ENCODE results near the gene TBC1D1. TPM values are rescaled to one million over a fixed set of nuclear protein-coding genes. Genes with fewer than 3 reads are reported as not detected.

TBC1D1 gene
- total and polyA plus RNA-seq, 10 donors: 49.3 to 142 (median 95.5) TPM

DNA sequence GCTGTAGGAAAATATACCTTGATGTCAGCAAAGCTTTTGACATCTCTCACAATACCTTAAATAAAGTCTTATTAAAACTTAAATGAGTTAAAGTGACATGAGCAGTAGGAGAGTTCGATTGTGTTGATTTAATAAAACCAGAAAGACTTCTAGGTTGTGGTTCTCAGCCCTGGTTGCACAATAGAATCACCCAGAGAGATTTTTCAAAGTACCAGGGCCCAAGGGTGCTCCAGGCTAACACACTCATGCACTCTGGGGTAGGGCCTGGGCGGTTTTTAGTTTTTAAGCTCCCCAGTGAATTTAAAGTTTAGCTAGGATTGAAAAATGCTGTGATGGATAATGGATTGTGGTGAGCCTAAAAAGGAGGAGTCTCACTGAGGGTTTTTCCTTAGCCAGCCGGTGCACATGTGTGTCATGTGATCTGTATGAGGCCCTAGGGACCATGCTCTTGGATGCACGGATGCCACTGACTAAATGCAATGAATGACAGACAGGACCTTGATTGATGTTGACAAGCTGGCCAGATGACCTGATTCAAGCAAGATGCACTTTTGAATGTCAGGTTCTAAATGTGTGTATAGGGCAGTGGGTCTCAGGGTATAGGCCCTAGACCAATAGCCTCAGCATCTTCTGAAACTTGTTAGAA lies 254.3 kb downstream of the TBC1D1 start:
- H3K27ac ChIP-seq: no peak overlapping the region
- 82 to 94% (median 88%) methylated on average over 4 of the region's 4 CpGs for WGBS, 5 donors
- H3K4me3 ChIP-seq: no peak overlapping the region

DNA sequence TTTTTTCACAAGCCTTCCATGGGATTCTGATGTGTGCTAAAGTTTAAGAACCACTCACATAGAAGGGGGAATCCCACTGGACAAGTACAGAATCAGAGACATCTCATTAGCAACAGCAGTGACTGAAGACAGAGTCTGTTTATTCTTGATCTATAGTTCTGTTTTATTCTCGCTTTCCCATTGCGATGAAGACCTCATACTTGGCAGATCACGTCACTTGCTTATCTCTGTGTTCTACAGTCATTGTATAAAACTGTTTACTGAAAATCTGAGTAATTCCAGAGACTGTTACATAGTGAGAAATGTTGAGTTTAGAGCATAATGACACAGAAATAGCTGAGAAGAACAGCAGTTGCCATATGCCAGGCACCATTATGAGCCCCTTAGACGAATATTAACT lies 254.9 kb downstream of the TBC1D1 start:
- H3K27me3 ChIP-seq (replicated peaks in 1 of 7): no peaks in the 10 kb centered on the region
- 82 to 93% (median 88%) methylated on average over 4 of the region's 4 CpGs for WGBS, 5 donors
- no peak for DNase-seq
- TF ChIP-seq CTCF (IDR thresholded peaks at IDR 0.05 in 8 of 11, conservative IDR thresholded peaks at IDR 0.05 in 3 of 11) (no peak), POLR2AphosphoS5 (IDR thresholded peaks at IDR 0.05) (no peak)
- peaks cover 0 to 22% (median 0%) of the 10 kb centered on the region in 6 donors for H3K36me3 ChIP-seq
- H3K4me1 ChIP-seq: no peaks in the 10 kb centered on the region
- H3K27ac ChIP-seq: no peak overlapping the region
- intact Hi-C loops (cut with DNase I; ENCODE audit: low total_unique reads): no loop called here
- H3K4me3 ChIP-seq: no peak overlapping the region
- H3K9me3 ChIP-seq: no peaks in the 10 kb centered on the region

More for the DNA sequence above, 254.3 kb downstream of the TBC1D1 start:
- Histone ChIP-seq H3K4me1 (no peaks in the 10 kb centered on the region), H3K9me3 (no peaks in the 10 kb centered on the region), H3K27me3 (replicated peaks in 1 of 7) (no peaks in the 10 kb centered on the region), H3K36me3 (peaks cover 0 to 28% (median 5%) of the 10 kb centered on the region in 6 donors)
- no peak for DNase-seq
- intact Hi-C loops (cut with DNase I; ENCODE audit: low total_unique reads): no loop called here
- TF ChIP-seq POLR2A (IDR thresholded peaks at IDR 0.05) (no peak), CTCF (IDR thresholded peaks at IDR 0.05 in 8 of 11, conservative IDR thresholded peaks at IDR 0.05 in 3 of 11) (no peak), POLR2AphosphoS5 (IDR thresholded peaks at IDR 0.05) (no peak)

DNA sequence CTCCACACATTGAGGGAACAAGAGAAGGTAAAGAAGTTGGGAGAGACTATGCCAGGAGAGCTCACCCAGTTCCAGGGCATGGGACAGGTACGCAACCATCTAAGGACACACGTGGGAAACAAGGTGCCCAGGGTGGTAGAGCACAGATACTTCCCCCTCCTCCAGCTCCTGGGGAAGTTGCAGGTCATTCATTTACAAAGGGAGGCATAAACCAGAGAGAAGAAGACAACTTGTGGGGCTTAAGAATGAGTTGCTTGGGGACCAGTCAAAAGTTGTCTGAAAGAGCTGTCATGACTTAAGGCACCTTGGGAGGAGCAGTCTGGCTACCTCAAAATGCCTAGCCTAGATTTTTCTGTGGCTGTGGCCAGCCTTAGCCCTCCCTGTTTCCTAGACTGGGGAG lies 255.5 kb downstream of the TBC1D1 start:
- WGBS, 5 donors: 80 to 96% (median 83%) methylated on average over 2 of the region's 2 CpGs

More for the DNA sequence above, 255.5 kb downstream of the TBC1D1 start:
- Histone ChIP-seq H3K36me3 (peaks cover 0 to 19% (median 0%) of the 10 kb centered on the region in 6 donors), H3K4me3 (no peak overlapping the region), H3K27ac (no peak overlapping the region), H3K4me1 (no peaks in the 10 kb centered on the region), H3K9me3 (no peaks in the 10 kb centered on the region), H3K27me3 (replicated peaks in 1 of 7) (no peaks in the 10 kb centered on the region)
- DNase-seq: no peak
- intact Hi-C loops (cut with DNase I; ENCODE audit: low total_unique reads): no loop called here
- TF ChIP-seq POLR2A (IDR thresholded peaks at IDR 0.05): no peak
- TF ChIP-seq CTCF (IDR thresholded peaks at IDR 0.05 in 8 of 11, conservative IDR thresholded peaks at IDR 0.05 in 3 of 11): no peak
- TF ChIP-seq POLR2AphosphoS5 (IDR thresholded peaks at IDR 0.05): no peak

Data from spleen (tissue), 11 donors.